GM13976 (cell line): Measurements from ENCODE around the gene DUSP23.

Source experiments
- DNase-seq: peaks from one replicate; pipeline ENCODE4 v3.0.0; 2012; ENCODE audit warnings: low spot score
- CTCF ChIP-seq: IDR thresholded peaks from 2 replicates; pipeline ENCODE4 v1.5.1; 2012; ENCODE audit warnings: borderline replicate concordance, mild to moderate bottlenecking; ENCODE audit not compliant: insufficient read depth; ENCODE audit errors: extremely low read depth, missing control alignments, control extremely low read depth
- in situ Hi-C: fragments of 300-500 bp; cut with MboI; formaldehyde crosslinking; loops from one replicate; pipeline ENCODE4 v1.12.0; 2022; ENCODE audit warnings: low sequenced_read_pairs, mixed read lengths, inconsistent platforms; ENCODE audit not compliant: unreplicated experiment

DUSP23 gene

GRCh38 chr1:159763686-159764085 is 17.1 kb upstream of the DUSP23 start:
- in situ Hi-C loops: no loop called here
- TF ChIP-seq CTCF: no peak
- no peak for DNase-seq

DNA sequence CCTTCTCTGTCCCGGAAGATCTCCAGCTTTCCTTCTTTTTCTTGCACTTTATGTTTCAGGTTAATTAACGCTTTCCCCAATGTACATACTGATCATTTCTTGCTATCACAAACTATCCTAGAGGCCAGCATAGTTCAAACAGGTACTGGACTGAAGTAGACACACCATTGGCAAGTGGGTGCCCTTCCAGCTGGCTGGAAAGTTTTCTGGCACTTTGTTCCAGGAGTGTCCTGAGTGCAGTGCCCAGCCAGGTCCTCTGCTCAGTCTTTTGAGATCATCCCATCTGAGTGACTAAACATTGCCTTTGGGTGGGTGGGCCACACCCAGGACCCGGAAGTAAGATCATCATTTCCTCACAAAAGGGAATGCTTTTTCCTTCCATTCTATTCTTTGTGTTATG is 15.0 kb upstream of the DUSP23 start:
- DNase-seq: no peak
- TF ChIP-seq CTCF: no peak
- in situ Hi-C loops: no loop called here

- in situ Hi-C loops: no loop called here
- DNase-seq: no peak
- TF ChIP-seq CTCF: no peak
Measured at GRCh38 chr1:159771127-159771895, 9.5 kb upstream of the DUSP23 start.

DNA sequence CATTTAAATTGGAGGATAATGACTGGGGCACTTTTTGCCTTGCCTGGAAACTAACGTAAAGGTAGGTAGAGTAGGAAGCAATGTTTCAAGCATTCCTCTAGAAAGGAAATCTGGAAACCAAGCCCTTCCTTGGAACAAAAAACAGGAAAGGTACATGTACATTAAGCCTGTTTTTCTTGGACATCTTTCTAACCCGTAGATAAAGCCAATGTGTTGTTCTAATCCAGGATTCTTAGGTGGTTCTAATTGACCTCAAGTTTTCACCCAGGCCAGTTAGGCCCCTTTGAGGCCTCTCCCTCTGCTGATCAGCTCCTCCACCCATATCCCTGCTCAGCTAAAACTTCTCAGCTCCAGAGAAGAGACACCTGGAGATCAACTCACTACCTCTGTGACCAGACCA is 6.3 kb upstream of the DUSP23 start:
- in situ Hi-C loops: no loop called here
- no peak for DNase-seq
- TF ChIP-seq CTCF: no peak

DNA sequence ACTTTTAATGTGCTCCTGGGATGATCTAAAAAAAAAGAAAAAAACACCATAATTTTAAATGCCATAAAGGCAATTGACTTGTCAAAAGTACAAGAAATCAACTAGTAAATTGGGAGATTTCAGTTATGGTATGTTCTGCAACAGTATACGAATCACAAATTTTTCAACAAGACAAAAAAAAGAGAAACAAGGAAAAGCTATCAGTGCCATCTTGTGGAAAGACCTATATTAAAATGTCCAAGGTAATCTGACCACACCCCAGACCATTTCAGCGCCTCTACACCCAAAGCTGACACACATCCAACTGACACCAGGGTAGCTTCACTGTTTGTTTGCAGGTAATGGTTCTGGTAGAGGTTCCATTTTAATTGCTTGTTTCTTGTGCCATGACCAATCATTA is 5.0 kb upstream of the DUSP23 start:
- no peak for TF ChIP-seq CTCF

GRCh38 chr1:159778266-159778665 is 2.5 kb upstream of the DUSP23 start:
- in situ Hi-C loops: loop anchor here (25.0 kb wide), 2 partner anchors 234 to 641 kb away; no protein-coding TSS in a partner anchor
- TF ChIP-seq CTCF: no peak
- DNase-seq: no peak

More for the DNA sequence above, 5.0 kb upstream of the DUSP23 start:
- DNase-seq: no peak
- in situ Hi-C loops: loop anchor here (25.0 kb wide), 2 partner anchors 237 to 638 kb away; no protein-coding TSS in a partner anchor

GRCh38 chr1:159779403-159779851 is 1.3 kb upstream of the DUSP23 start:
- no peak for DNase-seq
- in situ Hi-C loops: loop anchor here (25.0 kb wide), 2 partner anchors 233 to 642 kb away; no protein-coding TSS in a partner anchor
- no peak for TF ChIP-seq CTCF
